CD14-positive monocyte (primary cell): ENCODE data around the gene KRTAP13-1. TPM values are rescaled to one million over a fixed set of nuclear protein-coding genes. Genes with fewer than 3 reads are reported as not detected.

Experiments used
- DNase-seq, 3 donors: peaks; one replicate each; pipeline ENCODE4 v3.0.0-alpha.2; 2011 to 2022
- H2AFZ ChIP-seq: 2 replicates; pipeline ENCODE4 v1.6.0; 2012; ENCODE audit warnings: mild to moderate bottlenecking, low read depth, low read length, inconsistent platforms; ENCODE audit not compliant: insufficient read depth, poor library complexity, severe bottlenecking
- H3K27ac ChIP-seq, 2 donors: 1 replicate in 1 of 2; 2 replicates in 1 of 2; pipeline ENCODE4 v1.5.1; 2012 to 2013; ENCODE audit warnings: low read length in 2 of 2, control low read depth in 1 of 2, inconsistent platforms in 1 of 2, low read depth in 1 of 2, mild to moderate bottlenecking in 1 of 2
- H3K27me3 ChIP-seq, 2 donors: one replicate each; pipeline versions ENCODE4 v1.6.0 to v1.6.1; 2011 to 2013; ENCODE audit warnings: low read length in 2 of 2; ENCODE audit not compliant: control insufficient read depth in 2 of 2, insufficient read depth in 2 of 2
- H3K36me3 ChIP-seq, 2 donors: replicated peaks in 1 of 2; 1 replicate in 1 of 2; 2 replicates in 1 of 2; pipeline versions ENCODE4 v1.5.1 to v1.6.1; 2012 to 2013; ENCODE audit warnings: low read length in 2 of 2, control low read depth in 1 of 2, inconsistent platforms in 1 of 2, mild to moderate bottlenecking in 1 of 2; ENCODE audit not compliant: insufficient read depth in 2 of 2, control insufficient read depth in 1 of 2
- H3K4me1 ChIP-seq, 2 donors: 1 replicate in 1 of 2; 2 replicates in 1 of 2; pipeline versions ENCODE4 v1.5.1 to v1.6.1; 2012 to 2013; ENCODE audit warnings: low read length in 2 of 2, control low read depth in 1 of 2, inconsistent platforms in 1 of 2, mild to moderate bottlenecking in 1 of 2, moderate library complexity in 1 of 2; ENCODE audit not compliant: insufficient read depth in 2 of 2, control insufficient read depth in 1 of 2
- H3K4me2 ChIP-seq: replicated peaks from 2 replicates; pipeline ENCODE3; 2012; ENCODE audit warnings: low read length, moderate library complexity, mild to moderate bottlenecking; ENCODE audit not compliant: poor library complexity, severe bottlenecking; ENCODE audit errors: extremely low read depth
- H3K4me3 ChIP-seq, 3 experiments: fragments of 200-600 bp in 1 of 3; sonication (generic) in 1 of 3; replicated peaks in 1 of 3; 1 replicate in 2 of 3; 2 replicates in 1 of 3; pipeline ENCODE4 v1.5.1; 2011 to 2013; ENCODE audit warnings: low read length in 3 of 3, mild to moderate bottlenecking in 3 of 3, control low read depth in 2 of 3, low read depth in 2 of 3, inconsistent platforms in 1 of 3, moderate library complexity in 1 of 3
- H3K79me2 ChIP-seq: 2 replicates; pipeline ENCODE4 v1.6.0; 2012; ENCODE audit warnings: mild to moderate bottlenecking, control low read depth, inconsistent platforms, low read length, moderate library complexity; ENCODE audit not compliant: insufficient read depth
- H3K9ac ChIP-seq: 2 replicates; pipeline ENCODE4 v1.6.0; 2017; ENCODE audit warnings: low read length, mild to moderate bottlenecking; ENCODE audit not compliant: insufficient read depth, poor library complexity, severe bottlenecking
- H3K9me3 ChIP-seq, 2 donors: replicated peaks in 1 of 2; 1 replicate in 1 of 2; 2 replicates in 1 of 2; pipeline versions ENCODE4 v1.5.1 to v1.6.1; 2012 to 2013; ENCODE audit warnings: low read length in 2 of 2, control low read depth in 1 of 2; ENCODE audit not compliant: control insufficient read depth in 1 of 2, insufficient read depth in 1 of 2
- H4K20me1 ChIP-seq: 2 replicates; pipeline ENCODE4 v1.6.0; 2012; ENCODE audit warnings: mild to moderate bottlenecking, low read length, control low read depth, moderate library complexity; ENCODE audit not compliant: insufficient read depth
- H3K27ac Mint-ChIP-seq, 7 donors: one replicate each; pipeline ENCODE4 v1.8.0; 2020; ENCODE audit warnings: mild to moderate bottlenecking in 7 of 7, mixed read lengths in 7 of 7, moderate library complexity in 6 of 7, inconsistent platforms in 2 of 7
- H3K27me3 Mint-ChIP-seq, 3 donors: one replicate each; pipeline ENCODE4 v1.8.0; 2021 to 2022; ENCODE audit warnings: low read depth in 3 of 3, mild to moderate bottlenecking in 3 of 3, mixed read lengths in 3 of 3, moderate library complexity in 3 of 3, inconsistent platforms in 1 of 3
- H3K36me3 Mint-ChIP-seq, 2 donors: one replicate each; pipeline ENCODE4 v1.8.0; 2020; ENCODE audit warnings: mixed read lengths in 2 of 2, inconsistent platforms in 1 of 2, mild to moderate bottlenecking in 1 of 2
- H3K4me1 Mint-ChIP-seq: one replicate; pipeline ENCODE4 v1.8.0; 2020; ENCODE audit warnings: mild to moderate bottlenecking, mixed read lengths
- H3K4me3 Mint-ChIP-seq, 2 donors: one replicate each; pipeline ENCODE4 v1.8.0; 2020; ENCODE audit warnings: mild to moderate bottlenecking in 2 of 2, mixed read lengths in 2 of 2, moderate library complexity in 1 of 2
- H3K9me3 Mint-ChIP-seq, 7 donors: one replicate each; pipeline ENCODE4 v1.8.0; 2020 to 2022; ENCODE audit warnings: mixed read lengths in 7 of 7, mild to moderate bottlenecking in 6 of 7, moderate library complexity in 6 of 7, inconsistent platforms in 2 of 7
- whole genome bisulfite sequencing: methylation state at CpG from one replicate; pipeline ENCODE4 v1.1.5; 2013; ENCODE audit warnings: missing lambda C conversion rate; ENCODE audit not compliant: insufficient coverage; 5-methylcytosine and 5-hydroxymethylcytosine counted together
- intact Hi-C, 2 donors: fragments of 100-400 bp; cut with micrococcal nuclease; formaldehyde crosslinking; loops; one replicate each; pipeline versions ENCODE4 v1.15.0 to v1.15.1; 2023
- polyA plus RNA-seq, 3 donors: library from polyadenylated mRNA; depleted of rRNA in 1 of 3; unstranded in 2 of 3; stranded (reverse) in 1 of 3; fragments of 300-500 nt in 2 of 3; fragments of >200 nt in 1 of 3; fragmentation: Illumina TruSeq in 2 of 3; gene quantifications; 1 replicate in 2 of 3; 2 replicates in 1 of 3; pipeline ENCODE4 v1.2.3, GENCODE V29; 2012 to 2021
- TF ChIP-seq, protein P1 (sequence below): fragments of 200-600 bp; IDR thresholded peaks from one replicate; pipeline ENCODE4 v1.8.0; 2022; ENCODE audit warnings: antibody characterized with exemption, mild to moderate bottlenecking

The KRTAP13-1 gene
- polyA plus RNA-seq, 3 donors = not detected

DNA sequence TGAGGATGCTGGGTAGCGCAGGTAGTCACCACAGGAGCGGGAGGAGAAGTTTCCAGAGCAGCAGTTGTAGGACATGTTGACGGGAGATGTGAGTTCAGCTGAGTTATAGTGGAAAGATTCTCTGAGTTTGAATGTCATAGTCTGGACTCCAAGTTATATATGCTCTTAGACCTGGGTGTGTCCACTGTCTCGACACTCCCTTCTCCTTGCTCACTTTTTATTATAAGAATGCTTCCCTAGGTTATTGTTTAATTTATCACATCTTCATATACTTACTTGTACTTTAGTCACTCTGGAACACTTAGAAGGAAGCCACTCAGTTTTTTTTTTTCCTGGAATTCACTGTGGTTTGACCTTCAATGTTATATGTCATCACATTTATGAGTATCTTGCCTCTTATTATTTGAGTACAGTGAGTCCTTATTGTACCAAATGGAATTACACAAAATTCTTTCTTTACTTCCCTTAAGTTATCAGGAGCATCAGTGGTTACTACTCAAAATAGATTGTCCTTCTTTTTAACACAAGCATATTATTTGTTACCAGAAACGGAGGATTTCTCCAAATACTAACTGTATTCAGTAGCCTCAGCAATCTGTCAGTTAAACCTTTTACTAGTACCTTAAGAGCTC is 23.6 kb upstream of the KRTAP13-1 start, which contains the start of gene KRTAP13-2:
TSS of gene KRTAP13-2 (minus strand) at position 133 of the 632 bp plus-strand sequence. CDS start at position 75, 58 bp downstream.
- no peak for DNase-seq
- peaks cover 0 to 6% of the 10 kb centered on the region in 2 donors for H3K9me3 ChIP-seq
- no peaks in the 10 kb centered on the region for H4K20me1 ChIP-seq
- no peak within 1 kb of the TSS for H3K4me3 Mint-ChIP-seq
- TF ChIP-seq, protein P1, sequence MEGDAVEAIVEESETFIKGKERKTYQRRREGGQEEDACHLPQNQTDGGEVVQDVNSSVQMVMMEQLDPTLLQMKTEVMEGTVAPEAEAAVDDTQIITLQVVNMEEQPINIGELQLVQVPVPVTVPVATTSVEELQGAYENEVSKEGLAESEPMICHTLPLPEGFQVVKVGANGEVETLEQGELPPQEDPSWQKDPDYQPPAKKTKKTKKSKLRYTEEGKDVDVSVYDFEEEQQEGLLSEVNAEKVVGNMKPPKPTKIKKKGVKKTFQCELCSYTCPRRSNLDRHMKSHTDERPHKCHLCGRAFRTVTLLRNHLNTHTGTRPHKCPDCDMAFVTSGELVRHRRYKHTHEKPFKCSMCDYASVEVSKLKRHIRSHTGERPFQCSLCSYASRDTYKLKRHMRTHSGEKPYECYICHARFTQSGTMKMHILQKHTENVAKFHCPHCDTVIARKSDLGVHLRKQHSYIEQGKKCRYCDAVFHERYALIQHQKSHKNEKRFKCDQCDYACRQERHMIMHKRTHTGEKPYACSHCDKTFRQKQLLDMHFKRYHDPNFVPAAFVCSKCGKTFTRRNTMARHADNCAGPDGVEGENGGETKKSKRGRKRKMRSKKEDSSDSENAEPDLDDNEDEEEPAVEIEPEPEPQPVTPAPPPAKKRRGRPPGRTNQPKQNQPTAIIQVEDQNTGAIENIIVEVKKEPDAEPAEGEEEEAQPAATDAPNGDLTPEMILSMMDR = no peak
- no peak within 1 kb of the TSS for H3K4me3 ChIP-seq
- no peak within 1 kb of the TSS for H3K27ac ChIP-seq
- 100% methylated on average over 1 of the region's 5 CpGs for WGBS
- H3K4me1 Mint-ChIP-seq = no peaks in the 10 kb centered on the region
- no peak within 1 kb of the TSS for H3K27ac Mint-ChIP-seq
- no peaks in the 10 kb centered on the region for H3K36me3 ChIP-seq
- intact Hi-C loops = no loop called here
- H2AFZ ChIP-seq = no peak within 1 kb of the TSS
- no peaks in the 10 kb centered on the region for H3K36me3 Mint-ChIP-seq
- H3K79me2 ChIP-seq = no peaks in the 10 kb centered on the region
- peaks cover 0 to 3% (median 1%) of the 10 kb centered on the region in 3 donors for H3K27me3 Mint-ChIP-seq
- no peak within 1 kb of the TSS for H3K4me2 ChIP-seq
- H3K4me1 ChIP-seq = no peaks in the 10 kb centered on the region
- no peak within 1 kb of the TSS for H3K9ac ChIP-seq
- H3K27me3 ChIP-seq = no peaks in the 10 kb centered on the region
- peaks cover 0 to 9% (median 3%) of the 10 kb centered on the region in 7 donors for H3K9me3 Mint-ChIP-seq

DNA sequence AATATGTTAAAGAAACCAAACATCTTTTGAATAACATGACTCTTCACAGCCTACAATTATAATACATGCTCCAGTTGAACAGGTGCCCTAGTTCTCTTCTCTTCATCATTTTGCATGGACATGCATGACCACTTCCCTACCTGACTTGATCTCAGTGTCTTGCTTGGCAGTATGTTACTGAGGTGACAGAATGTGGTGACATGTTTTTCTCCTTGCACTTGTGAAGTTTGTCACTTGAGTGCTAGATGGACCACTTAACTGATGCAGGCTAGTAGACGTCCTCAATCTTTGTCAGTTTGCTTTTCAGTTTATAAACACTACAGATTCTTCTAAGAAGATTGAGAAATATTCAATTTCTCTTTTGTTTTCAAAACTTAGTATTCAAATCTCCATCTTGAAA is 13.6 kb upstream of the KRTAP13-1 start:
- no peak overlapping the region for H3K4me3 ChIP-seq
- H3K27me3 ChIP-seq = no peaks in the 10 kb centered on the region
- H2AFZ ChIP-seq = no peak overlapping the region
- Mint-ChIP-seq H3K4me1 (no peaks in the 10 kb centered on the region), H3K36me3 (no peaks in the 10 kb centered on the region), H3K27ac (no peak overlapping the region), H3K4me3 (no peak overlapping the region), H3K9me3 (peaks cover 0 to 4% (median 2%) of the 10 kb centered on the region in 7 donors), H3K27me3 (peaks cover 0 to 3% (median 2%) of the 10 kb centered on the region in 3 donors)
- no peaks in the 10 kb centered on the region for H3K79me2 ChIP-seq
- no peaks in the 10 kb centered on the region for H4K20me1 ChIP-seq
- peaks cover 5 to 7% of the 10 kb centered on the region in 2 donors for H3K9me3 ChIP-seq
- no peak overlapping the region for H3K4me2 ChIP-seq
- WGBS = no CpG with 5 or more reads among the region's 1 CpG
- intact Hi-C loops = no loop called here
- DNase-seq = no peak
- TF ChIP-seq, protein P1 = no peak
- H3K36me3 ChIP-seq = no peaks in the 10 kb centered on the region
- H3K9ac ChIP-seq = no peak overlapping the region
- H3K27ac ChIP-seq = no peak overlapping the region
- H3K4me1 ChIP-seq = no peaks in the 10 kb centered on the region
